ENCODE data around the gene GOLGA6L25.
"Not testable (repeated sequence)": the region's sequence is repeated elsewhere in the genome, so short reads cannot be mapped to it uniquely, and the experiment has no call there.

Gene GOLGA6L25, protein sequence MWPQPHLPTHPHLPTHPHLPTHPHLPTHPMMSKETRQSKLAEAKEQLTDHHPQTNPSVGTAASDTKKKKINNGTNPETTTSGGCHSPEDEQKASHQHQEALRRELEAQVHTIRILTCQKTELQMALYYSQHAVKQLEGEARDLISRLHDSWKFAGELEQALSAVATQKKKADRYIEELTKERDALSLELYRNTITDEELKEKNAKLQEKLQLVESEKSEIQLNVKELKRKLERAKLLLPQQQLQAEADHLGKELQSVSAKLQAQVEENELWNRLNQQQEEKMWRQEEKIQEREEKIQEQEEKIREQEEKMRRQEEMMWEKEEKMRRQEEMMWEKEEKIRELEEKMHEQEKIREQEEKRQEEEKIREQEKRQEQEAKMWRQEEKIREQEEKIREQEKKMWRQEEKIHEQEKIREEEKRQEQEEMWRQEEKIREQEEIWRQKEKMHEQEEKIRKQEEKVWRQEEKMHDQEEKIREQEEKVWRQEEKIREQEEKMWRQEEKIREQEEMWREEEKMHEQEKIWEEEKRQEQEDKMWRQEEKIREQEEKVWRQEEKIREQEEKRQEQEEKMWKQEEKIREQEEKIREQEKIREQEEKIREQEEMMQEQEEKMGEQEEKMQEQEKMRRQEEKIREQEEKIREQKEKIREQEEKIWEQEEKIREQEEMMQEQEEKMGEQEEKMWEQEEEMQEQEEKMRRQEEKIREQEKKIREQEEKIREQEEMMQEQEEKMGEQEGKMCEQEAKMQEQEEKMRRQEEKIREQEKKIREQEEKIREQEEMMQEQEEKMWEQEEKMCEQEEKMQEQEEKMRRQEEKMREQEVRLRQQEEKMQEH

DNA sequence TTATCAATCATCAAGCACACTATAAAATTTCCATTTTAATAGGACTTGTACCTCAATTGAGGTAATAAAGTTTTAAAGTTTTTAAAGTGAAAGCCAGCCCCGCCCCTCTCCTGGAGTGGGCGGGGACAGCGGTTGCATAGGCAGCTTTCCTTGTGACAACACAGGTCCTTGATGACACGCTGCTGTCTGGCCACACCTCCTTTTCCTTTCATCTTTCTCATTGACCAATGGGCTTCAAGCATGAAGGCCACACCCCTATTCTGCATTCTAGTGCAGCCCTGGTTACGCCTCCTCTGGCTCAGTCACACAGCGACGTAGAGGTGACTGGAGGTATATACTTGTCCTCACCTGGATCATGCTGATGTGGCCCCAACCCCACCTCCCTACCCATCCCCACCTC, at the start of gene GOLGA6L25:
Gene GOLGA6L25 (plus strand): TSS at position 301 of the 400 bp plus-strand sequence. CDS start 61 bp downstream, at position 362.
- not testable (repeated sequence) for DNase-seq (ENCODE audit: low read depth in 1 of 2, low spot score in 1 of 2)

- not testable (repeated sequence) for DNase-seq (ENCODE audit: low read depth in 1 of 2, low spot score in 1 of 2)
Measured at GRCh38 chr15:28508217-28508889, 45.0 kb upstream of the GOLGA6L25 start.

DNA sequence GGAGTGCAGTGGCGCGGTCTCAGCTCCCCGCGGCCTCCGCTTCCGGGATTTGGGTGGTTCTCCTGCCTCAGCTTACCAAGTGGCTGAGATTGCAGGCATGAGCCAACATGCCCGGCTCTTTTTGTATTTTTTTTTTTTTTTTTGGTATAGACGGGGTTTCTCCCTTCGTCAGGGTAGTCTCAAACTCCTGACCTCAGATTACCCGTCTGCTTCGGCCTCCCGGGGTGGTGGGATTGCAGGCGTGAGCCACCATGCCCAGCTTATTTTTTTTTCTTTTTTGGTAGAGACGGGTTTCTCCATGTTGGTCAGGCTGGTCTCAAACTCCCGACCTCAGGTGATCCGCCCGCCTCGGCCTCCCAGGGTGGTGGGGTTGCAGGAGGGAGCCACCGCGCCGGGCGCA, 39.2 kb upstream of the GOLGA6L25 start:
- not testable (repeated sequence) for DNase-seq (ENCODE audit: low read depth in 1 of 2, low spot score in 1 of 2)

GRCh38 chr15:28515208-28515607, 38.2 kb upstream of the GOLGA6L25 start:
- DNase-seq (ENCODE audit: low read depth in 1 of 2, low spot score in 1 of 2) = not testable (repeated sequence)

DNA sequence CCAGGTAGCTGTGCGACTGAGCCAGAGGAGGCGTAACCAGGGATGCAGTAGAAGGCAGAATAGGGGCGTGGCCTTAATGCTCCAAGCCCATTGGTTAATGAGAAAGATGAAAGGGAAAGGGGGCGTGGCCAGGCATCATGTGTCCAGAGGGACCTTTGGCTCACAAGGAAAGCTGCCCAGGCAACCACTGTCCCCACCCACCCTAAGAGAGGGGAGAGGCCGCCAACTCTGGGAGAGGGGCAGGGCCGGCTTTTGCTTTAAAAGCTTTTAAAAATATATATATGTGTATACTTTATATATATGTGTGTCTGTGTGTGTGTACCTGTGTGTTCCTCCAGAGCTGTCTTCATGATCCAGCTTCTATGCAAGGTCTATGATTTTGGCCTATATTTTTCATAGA, 20.4 kb upstream of the GOLGA6L25 start, which contains the start of gene GOLGA8G:
Gene GOLGA8G (minus strand): TSS at position 18 of the 400 bp plus-strand sequence. CDS start 62 bp downstream, outside the sequence.
- DNase-seq (ENCODE audit: low read depth in 1 of 2, low spot score in 1 of 2) = not testable (repeated sequence)

- DNase-seq (ENCODE audit: low read depth in 1 of 2, low spot score in 1 of 2) = not testable (repeated sequence)
Measured at GRCh38 chr15:28573351-28573750, 20.0 kb downstream of the GOLGA6L25 start.

DNA sequence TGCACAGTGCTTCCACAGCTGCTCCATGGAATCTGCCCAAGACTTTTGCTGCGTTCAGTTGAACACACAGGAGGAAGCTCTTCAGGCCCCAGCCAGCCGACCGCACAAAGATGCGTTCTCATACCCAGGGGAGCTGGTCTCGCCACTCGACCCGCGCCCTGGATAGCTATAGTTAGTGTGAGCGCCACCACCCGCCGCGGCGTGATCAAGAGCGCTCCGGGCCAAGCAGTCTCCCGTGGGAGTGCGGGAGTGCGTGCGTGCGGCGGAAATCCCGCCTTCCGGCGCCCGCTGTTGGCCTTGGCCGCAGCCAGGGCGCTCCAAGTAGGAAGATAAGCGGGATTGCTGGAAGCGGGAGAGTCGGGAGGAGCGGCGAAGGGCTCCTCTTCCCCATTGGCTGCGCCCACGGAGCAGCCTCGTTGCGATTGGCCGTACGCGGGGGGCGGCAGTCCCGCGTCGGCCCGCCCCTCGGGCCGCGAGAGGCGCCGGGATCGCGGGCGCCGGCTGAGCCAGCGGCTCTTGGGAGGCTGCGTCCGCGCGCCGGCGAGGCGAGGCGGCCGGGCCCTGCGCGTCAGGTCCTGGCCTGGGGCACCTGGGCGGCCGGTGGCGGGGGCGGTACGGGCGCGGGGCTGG, 35.7 kb downstream of the GOLGA6L25 start:
- not testable (repeated sequence) for DNase-seq (ENCODE audit: low read depth in 1 of 2, low spot score in 1 of 2)

- DNase-seq (ENCODE audit: low read depth in 1 of 2, low spot score in 1 of 2) = not testable (repeated sequence)
Measured at GRCh38 chr15:28589769-28590168, 36.4 kb downstream of the GOLGA6L25 start.

DNA sequence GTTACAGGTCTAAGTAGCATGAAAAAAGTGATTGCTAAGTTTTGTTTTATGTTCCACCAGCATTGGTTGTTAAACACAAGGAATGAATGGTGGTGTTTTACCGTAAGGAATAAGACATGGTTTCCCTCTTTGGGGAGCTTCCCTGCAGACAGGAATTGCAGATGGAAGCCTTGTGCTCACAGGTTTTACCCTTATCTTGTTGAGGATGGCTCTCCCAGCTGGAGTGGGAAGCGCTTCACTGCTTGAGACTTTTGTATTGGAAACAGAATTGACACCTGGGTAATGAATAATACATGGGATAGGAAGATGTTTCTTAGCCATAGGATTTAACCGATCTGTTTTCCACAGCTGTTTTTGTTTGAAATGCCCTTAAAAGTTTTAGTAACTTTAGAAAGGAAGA, 39.0 kb downstream of the GOLGA6L25 start:
- DNase-seq (ENCODE audit: low read depth in 1 of 2, low spot score in 1 of 2) = not testable (repeated sequence)

DNA sequence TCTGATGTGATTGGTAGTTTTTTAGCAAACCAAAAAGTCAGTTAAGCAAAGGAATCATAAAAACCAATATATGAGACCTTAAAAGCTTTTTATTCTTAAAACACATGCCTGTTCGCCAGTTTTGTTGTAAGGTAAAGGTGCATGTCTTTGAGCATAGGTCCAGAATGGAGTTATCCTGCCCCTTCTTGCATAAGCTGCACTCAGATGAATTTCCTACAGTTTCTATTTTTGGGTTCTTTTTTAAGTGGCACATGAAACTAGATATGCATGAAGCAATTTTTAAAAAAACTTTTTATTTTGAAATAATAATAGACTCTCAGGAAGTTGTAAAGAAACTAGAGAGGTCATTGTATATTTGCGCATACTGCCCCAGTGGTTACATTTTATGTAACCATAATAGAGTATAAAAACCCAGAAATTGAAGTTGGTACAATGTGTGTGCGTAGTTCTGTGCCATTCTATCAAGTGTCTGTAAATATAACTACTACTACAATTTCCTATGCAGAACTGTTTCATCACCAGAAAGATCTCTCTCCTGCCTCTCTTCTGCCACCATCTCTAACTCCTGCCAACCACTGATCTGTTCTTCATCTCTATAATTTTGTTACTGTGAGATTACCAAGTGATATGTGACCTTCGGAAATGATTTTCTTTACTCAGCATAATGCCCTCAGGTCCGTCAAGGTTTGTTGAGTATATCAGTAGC, 40.2 kb downstream of the GOLGA6L25 start:
- not testable (repeated sequence) for DNase-seq (ENCODE audit: low read depth in 1 of 2, low spot score in 1 of 2)

- not testable (repeated sequence) for DNase-seq (ENCODE audit: low read depth in 1 of 2, low spot score in 1 of 2)
Measured at GRCh38 chr15:28597471-28597870, 44.1 kb downstream of the GOLGA6L25 start.

GRCh38 chr15:28598209-28598608, 44.8 kb downstream of the GOLGA6L25 start:
- DNase-seq (ENCODE audit: low read depth in 1 of 2, low spot score in 1 of 2) = not testable (repeated sequence)

DNA sequence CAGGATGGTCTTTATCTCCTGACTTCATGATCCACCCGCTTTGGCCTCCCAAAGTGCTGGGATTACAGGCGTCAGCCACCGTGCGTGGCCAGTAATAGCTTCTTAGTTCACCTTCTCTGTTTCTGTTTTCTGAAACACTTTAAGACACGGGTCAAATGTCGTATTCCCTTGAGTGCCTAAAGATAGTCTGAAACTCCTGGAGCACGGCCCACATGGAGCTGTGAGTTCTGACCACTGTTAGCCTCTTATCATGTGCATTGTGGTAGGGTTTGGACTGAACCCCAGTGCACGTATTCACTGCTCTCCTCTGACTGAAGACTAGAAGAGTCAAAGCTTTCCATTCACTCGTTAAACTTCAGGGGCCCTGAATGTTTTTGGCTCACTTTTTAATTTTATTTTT, 48.8 kb downstream of the GOLGA6L25 start:
- not testable (repeated sequence) for DNase-seq (ENCODE audit: low read depth in 1 of 2, low spot score in 1 of 2)

All from activated CD4-positive, alpha-beta T cell treated with anti-CD3 and anti-CD28 coated beads, Interleukin-2, amount 50 U/mL, for 24 hours (primary cell).